LNCaP clone FGC (cell line): ENCODE data around the gene DNASE1L1.

Experiments
- DNase-seq: peaks from one replicate; pipeline ENCODE4 v3.0.0-alpha.2; 2011; ENCODE audit warnings: low read depth
- H3K4me3 ChIP-seq: 2 replicates; pipeline ENCODE4 v1.5.1; 2011; ENCODE audit warnings: mild to moderate bottlenecking, low read depth, low read length, control low read depth
- TF ChIP-seq, protein P1 (sequence below): IDR thresholded peaks from 2 replicates; pipeline ENCODE4 v1.5.1; 2012; ENCODE audit warnings: mild to moderate bottlenecking; ENCODE audit not compliant: control insufficient read depth, insufficient read depth; ENCODE audit errors: extremely low read depth

Gene DNASE1L1

DNA sequence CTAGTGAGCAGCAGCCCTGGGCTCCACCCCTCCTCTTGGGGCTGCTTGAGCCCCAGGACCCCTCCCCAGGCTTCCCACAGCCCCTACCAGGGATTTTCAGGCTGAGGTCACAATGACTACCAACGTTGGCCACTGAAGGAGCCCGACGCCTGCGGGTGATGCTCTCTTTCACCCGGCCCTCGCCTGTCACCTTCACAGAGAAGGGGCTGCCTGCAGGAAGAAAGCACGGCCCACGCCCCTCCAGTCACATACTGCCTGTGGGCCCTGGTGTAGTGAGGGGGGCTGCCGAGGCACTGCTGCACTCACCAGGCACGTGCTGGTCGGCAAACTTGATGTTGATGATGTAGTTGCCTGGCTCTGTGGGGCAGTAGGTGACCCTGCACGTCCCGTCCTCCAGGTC is 56.6 kb downstream of the DNASE1L1 start:
- H3K4me3 ChIP-seq = no peak overlapping the region
- DNase-seq = no peak
- TF ChIP-seq, protein P1, sequence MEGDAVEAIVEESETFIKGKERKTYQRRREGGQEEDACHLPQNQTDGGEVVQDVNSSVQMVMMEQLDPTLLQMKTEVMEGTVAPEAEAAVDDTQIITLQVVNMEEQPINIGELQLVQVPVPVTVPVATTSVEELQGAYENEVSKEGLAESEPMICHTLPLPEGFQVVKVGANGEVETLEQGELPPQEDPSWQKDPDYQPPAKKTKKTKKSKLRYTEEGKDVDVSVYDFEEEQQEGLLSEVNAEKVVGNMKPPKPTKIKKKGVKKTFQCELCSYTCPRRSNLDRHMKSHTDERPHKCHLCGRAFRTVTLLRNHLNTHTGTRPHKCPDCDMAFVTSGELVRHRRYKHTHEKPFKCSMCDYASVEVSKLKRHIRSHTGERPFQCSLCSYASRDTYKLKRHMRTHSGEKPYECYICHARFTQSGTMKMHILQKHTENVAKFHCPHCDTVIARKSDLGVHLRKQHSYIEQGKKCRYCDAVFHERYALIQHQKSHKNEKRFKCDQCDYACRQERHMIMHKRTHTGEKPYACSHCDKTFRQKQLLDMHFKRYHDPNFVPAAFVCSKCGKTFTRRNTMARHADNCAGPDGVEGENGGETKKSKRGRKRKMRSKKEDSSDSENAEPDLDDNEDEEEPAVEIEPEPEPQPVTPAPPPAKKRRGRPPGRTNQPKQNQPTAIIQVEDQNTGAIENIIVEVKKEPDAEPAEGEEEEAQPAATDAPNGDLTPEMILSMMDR = no peak

DNA sequence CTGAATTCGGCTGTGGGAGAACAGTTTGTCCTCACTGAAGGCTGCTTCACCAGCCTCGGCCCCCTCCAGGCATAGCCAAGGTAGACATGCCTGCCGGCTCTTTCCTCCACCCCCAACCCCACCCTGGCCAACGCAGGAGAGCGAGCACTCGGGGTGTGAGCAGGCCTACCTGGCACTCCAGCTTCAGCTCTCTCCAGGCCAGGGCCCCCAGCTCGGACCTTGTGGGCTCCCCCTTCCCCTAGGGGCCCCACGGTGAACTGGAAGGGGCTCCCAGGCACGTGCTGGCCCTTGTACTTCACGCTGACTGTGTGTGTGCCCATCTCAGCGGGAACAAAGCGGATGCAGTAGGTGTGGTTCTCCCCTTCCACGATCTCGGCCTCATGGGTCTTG is 57.0 kb downstream of the DNASE1L1 start:
- no peak for DNase-seq
- no peak overlapping the region for H3K4me3 ChIP-seq
- TF ChIP-seq, protein P1 = no peak
